Peyer's patch (tissue), 4 donors: ENCODE data around the gene TPBGL.

ENCODE experiments used
- CTCF ChIP-seq, 6 experiments: fragments of 450-650 bp in 4 of 6; fragments of 200-600 bp in 2 of 6; sonication (generic) in 1 of 6; IDR thresholded peaks; one replicate each; pipeline ENCODE4 v1.5.1; 2017 to 2019; ENCODE audit warnings: antibody characterized with exemption in 6 of 6, mild to moderate bottlenecking in 3 of 6, moderate library complexity in 1 of 6
- POLR2A ChIP-seq, 2 donors: fragments of 450-650 bp; IDR thresholded peaks; one replicate each; pipeline ENCODE4 v1.5.1; 2017; ENCODE audit warnings: antibody characterized with exemption in 2 of 2, mild to moderate bottlenecking in 2 of 2, moderate library complexity in 2 of 2

GRCh38 chr11:75275581-75275980 is 35.0 kb downstream of the TPBGL start:
- TF ChIP-seq CTCF (IDR thresholded peaks at IDR 0.05) (no peak), POLR2A (IDR thresholded peaks at IDR 0.05) (peak in 1 of 2 donors; percentile 17)
